HUES6 (cell line): ENCODE results near the gene VSIG8.

Experiments used
- H3K27ac ChIP-seq: 2 replicates; pipeline ENCODE4 v1.7.0; 2013; ENCODE audit warnings: low read depth, mild to moderate bottlenecking, low read length, inconsistent platforms
- H3K27me3 ChIP-seq: 2 replicates; pipeline ENCODE4 v1.6.1; 2013; ENCODE audit warnings: low read length; ENCODE audit not compliant: control insufficient read depth, insufficient read depth
- H3K36me3 ChIP-seq: 2 replicates; pipeline ENCODE4 v1.6.1; 2013; ENCODE audit warnings: low read length; ENCODE audit not compliant: control insufficient read depth, insufficient read depth
- H3K4me1 ChIP-seq: 2 replicates; pipeline ENCODE4 v1.6.1; 2013; ENCODE audit warnings: low read length; ENCODE audit not compliant: control insufficient read depth, insufficient read depth
- H3K4me3 ChIP-seq: 2 replicates; pipeline ENCODE4 v1.5.1; 2013; ENCODE audit warnings: low read depth, low read length
- H3K9ac ChIP-seq: one replicate; pipeline ENCODE4 v1.6.1; 2013; ENCODE audit warnings: mild to moderate bottlenecking, low read length
- H3K9me3 ChIP-seq: 2 replicates; pipeline ENCODE4 v1.6.1; 2013; ENCODE audit warnings: low read depth, low read length; ENCODE audit not compliant: control insufficient read depth, insufficient read depth

The VSIG8 gene

DNA sequence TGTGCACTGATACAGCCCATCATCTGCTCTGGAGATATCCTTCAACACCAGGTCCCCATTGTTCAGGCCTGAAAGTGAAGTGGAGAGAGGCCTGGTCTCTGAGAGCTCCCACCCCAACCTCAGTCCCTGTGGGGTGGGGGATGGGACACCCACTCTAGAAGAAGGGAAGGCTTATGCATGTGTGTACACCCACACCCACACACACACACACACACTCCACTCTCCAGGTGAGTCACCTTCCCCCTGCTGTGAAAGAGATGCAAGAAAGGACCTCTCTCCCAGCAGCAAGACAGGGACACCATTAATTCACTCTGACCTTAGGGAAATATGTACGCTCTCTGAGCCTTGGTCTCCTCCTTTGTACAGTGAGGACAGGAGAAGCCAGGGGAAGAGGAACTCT lies 5.9 kb downstream of the VSIG8 start:
- Histone ChIP-seq H3K9me3 (no peaks in the 10 kb centered on the region), H3K4me3 (no peak overlapping the region), H3K4me1 (peaks cover 11% of the 10 kb centered on the region; the same call in 1 of the 2 replicates), H3K27ac (no peak overlapping the region), H3K27me3 (peaks cover 55% of the 10 kb centered on the region), H3K9ac (no peak overlapping the region), H3K36me3 (no peaks in the 10 kb centered on the region)

DNA sequence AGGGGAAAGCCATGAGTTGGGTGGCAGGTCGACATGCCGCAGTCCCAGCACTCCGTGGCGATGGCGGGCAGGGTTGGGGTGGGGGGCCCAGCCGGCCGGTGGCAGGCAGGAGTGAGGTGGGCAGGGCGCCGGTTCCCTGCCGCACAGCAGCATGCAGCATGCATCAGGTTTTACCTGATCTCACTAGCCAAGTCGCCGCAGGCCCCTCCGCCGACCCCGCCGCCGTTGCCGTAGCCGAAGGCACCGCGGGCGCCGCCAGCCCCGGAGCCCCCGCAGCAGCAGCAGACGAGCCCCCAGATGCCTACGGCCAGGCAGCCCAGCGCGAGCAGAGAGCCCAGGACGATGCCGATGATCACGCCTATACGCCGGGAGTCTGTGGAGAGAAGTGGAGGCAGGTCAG lies 6.7 kb downstream of the VSIG8 start:
- H3K36me3 ChIP-seq: no peaks in the 10 kb centered on the region
- H3K9me3 ChIP-seq: no peaks in the 10 kb centered on the region
- H3K9ac ChIP-seq: no peak overlapping the region
- H3K4me3 ChIP-seq: no peak overlapping the region
- H3K27me3 ChIP-seq: peaks cover 48% of the 10 kb centered on the region
- no peak overlapping the region for H3K27ac ChIP-seq
- H3K4me1 ChIP-seq: peaks cover 5% of the 10 kb centered on the region; the same call in 1 of the 2 replicates

DNA sequence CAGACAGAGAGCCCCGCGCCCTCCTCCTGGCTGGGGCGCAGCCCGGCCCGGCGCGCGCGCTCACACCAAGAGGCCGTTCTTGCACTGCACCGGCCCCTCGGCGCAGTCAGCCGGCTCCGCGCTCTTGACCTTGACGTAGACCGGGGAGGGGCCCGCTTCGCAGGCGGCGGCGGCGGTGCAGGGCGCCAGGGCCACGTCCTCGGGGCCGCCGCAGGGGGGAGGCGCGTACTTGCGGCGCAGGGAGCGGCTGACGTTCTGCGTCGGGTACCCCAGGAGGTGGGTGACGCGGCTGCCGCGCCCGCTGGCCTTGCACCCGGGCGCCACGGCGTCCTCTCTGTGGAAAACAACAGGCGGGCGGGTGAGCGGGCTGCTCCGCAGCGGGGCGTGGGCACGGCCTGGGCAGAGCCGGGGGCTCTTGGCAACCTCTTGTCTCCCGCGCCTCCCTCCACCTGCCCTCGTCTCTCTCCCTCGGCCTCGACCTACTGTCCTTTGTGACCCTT lies 7.7 kb downstream of the VSIG8 start:
- Histone ChIP-seq H3K9ac (peak overlapping the region; percentile 58), H3K36me3 (no peaks in the 10 kb centered on the region), H3K4me3 (peak overlapping the region; percentile 74), H3K9me3 (no peaks in the 10 kb centered on the region), H3K4me1 (peaks cover 5% of the 10 kb centered on the region; the same call in 1 of the 2 replicates), H3K27me3 (peaks cover 48% of the 10 kb centered on the region), H3K27ac (no peak overlapping the region)

DNA sequence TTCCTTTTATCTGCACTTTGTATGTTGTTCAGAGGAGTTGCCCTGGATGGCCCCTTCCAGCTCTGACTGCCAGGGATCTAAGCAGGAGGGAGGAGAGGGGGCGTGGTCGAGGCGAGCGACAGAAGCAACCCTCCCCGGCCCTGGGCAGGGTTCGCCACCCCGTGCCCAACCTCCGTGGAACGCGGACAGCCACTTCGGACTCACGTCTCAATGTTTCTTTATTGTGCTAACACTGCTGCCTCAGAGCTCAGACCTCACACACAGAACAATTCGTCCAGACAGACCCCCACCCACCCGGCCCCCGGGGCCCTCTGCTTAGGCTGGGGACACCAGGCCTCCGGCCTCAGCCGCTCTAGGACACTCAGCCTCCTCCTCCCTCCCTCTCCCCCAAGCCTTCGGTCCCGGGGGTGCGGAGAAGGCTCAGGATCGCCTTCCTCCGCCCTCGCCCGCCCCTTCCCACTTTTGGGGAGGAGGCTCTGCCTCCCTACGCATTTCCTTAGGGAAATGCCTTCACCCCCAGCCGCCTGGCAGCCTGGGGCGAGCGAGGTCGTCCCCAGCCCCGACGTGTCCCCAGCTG lies 8.3 kb downstream of the VSIG8 start:
- Histone ChIP-seq H3K4me1 (peaks cover 5% of the 10 kb centered on the region; the same call in 1 of the 2 replicates), H3K9ac (peak overlapping the region; percentile 58), H3K9me3 (no peaks in the 10 kb centered on the region), H3K27me3 (peaks cover 48% of the 10 kb centered on the region), H3K36me3 (no peaks in the 10 kb centered on the region), H3K4me3 (peak overlapping the region; percentile 74), H3K27ac (no peak overlapping the region)

DNA sequence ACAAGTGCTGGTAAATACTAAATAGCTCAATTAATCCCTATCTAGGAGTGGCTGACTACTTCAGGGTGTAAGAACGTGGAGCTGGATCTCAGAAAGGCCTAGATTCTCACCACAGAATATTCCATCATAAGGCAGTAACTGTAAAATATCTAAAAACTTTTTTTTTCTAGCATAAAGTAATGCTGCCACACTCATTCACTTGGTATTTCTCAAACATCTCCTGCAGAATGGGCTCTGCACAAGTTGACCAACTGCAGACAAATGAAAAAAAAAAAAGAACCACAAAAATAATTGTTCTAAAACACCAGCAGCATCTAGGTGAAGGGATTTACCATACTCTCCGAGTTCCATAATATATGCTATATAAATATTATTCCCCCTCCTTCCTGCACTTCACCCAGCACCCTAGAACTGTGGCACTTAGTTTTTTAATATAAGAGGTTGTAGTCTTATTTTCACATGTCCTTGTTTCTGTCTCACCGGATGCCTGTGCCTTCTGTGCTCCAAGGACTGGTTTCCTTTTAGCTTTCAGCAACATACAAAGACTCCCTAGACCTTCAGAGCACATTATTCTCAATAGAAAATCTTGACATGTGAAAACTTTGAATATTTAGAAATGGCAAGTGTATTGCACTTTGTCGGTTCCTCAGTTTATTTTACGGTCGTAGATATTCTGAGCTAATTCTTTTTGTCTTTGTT lies 8.9 kb downstream of the VSIG8 start:
- no peak overlapping the region for H3K27ac ChIP-seq

DNA sequence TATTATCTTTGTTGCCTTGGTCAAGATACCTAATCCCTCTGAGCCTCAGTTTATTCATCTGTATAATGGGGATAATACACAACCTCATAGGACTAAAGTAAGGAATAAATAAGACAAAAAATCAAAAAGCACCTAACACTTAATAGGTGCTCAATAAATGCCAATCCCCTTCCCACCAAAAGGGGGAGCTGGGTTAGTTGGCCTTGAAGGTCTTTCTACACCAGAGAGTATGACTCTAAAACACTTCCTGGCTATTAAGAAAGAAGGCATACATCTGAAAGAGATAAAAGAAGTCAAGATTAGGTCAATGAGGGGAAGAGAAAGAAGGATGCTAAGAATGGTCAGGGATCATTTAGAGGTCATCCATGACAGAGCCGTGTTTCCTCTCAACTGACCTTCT lies 11.1 kb downstream of the VSIG8 start:
- H3K9ac ChIP-seq: no peak overlapping the region
- H3K9me3 ChIP-seq: no peaks in the 10 kb centered on the region
- H3K36me3 ChIP-seq: no peaks in the 10 kb centered on the region
- no peak overlapping the region for H3K4me3 ChIP-seq
- H3K4me1 ChIP-seq: peaks cover 5% of the 10 kb centered on the region; the same call in 1 of the 2 replicates
- peaks cover 38% of the 10 kb centered on the region for H3K27me3 ChIP-seq
- H3K27ac ChIP-seq: no peak overlapping the region

More for the DNA sequence above, 8.9 kb downstream of the VSIG8 start:
- Histone ChIP-seq H3K36me3 (no peaks in the 10 kb centered on the region), H3K4me1 (peaks cover 5% of the 10 kb centered on the region; the same call in 1 of the 2 replicates), H3K9ac (no peak overlapping the region), H3K4me3 (peak overlapping the region; percentile 74), H3K9me3 (no peaks in the 10 kb centered on the region), H3K27me3 (peaks cover 45% of the 10 kb centered on the region)

DNA sequence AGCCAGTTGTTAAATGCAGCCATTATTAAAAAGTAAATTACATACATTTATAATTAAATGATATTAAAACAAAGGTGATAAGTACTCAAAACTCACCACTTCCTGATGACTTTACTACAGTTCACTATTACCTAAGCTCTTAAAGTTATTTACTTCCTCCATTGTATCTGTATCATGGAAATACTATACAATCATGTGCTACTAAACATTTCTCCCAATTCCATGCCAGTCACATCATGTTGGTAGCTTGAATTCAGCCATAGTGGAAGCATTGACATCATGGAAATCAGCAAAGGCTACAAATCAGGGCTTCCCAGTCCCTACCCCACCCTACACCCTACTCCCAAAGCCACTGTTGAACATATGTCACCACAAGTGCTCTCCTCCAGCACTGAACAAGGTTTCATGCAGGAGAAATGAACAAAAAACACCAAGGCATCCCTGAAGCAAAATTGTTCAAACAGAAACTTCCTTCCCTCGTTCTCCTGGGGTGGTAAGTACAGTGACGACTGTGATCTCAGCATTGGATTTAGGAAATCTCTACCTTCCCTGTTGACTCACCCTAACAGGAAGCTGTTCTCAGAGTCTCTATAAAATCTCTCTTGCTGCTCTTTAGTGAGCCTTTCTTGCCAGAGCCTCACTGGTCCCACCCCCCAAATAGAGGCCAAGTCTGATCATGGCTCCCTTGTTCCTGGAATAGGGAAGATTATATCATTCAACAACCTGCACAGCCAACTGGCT lies 12.7 kb downstream of the VSIG8 start:
- no peaks in the 10 kb centered on the region for H3K9me3 ChIP-seq
- no peak overlapping the region for H3K9ac ChIP-seq
- no peak overlapping the region for H3K27ac ChIP-seq
- H3K4me1 ChIP-seq: peaks cover 5% of the 10 kb centered on the region; the same call in 1 of the 2 replicates
- no peaks in the 10 kb centered on the region for H3K36me3 ChIP-seq
- no peak overlapping the region for H3K4me3 ChIP-seq
- peaks cover 22% of the 10 kb centered on the region for H3K27me3 ChIP-seq

DNA sequence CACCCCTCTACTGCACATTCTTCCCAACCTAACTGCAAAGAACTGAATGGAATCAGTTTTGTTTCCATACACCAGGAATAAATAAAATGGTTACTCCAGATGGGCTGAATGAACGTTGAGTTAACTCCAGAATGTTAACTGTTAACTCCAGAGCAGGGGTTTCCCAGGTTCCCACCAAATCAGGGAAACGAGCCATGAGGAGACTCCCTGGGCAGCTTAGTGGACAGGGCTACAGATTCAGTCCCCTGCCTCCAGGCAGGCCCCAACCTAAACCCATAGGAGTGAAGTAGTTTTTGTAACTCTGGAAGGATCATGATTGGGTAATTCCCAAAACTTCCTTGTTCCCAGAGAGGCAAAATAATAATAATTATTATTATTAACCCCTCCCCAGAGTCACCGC lies 14.1 kb downstream of the VSIG8 start:
- H3K4me3 ChIP-seq: no peak overlapping the region
- no peaks in the 10 kb centered on the region for H3K4me1 ChIP-seq
- H3K27me3 ChIP-seq: peaks cover 18% of the 10 kb centered on the region
- H3K9ac ChIP-seq: no peak overlapping the region
- no peaks in the 10 kb centered on the region for H3K9me3 ChIP-seq
- H3K27ac ChIP-seq: no peak overlapping the region
- H3K36me3 ChIP-seq: no peaks in the 10 kb centered on the region

DNA sequence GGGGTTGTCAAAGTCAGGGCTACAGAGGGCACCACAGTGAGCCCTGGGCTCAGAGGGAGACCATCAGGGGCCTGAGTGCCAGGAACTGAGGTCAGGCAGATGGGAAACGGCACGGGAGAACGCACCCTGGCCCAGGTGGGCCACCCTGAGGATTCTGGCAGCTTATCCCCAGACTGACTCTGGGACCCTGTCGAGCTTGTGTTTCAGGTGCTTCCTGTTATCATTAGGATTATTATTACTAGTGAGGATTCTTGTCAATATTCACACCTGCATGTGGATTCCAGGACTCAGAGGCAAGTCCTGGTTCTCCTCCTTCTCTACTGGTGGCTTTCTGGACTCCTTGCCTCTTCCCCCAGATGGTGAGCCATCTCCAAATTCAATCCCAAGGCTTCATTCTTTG lies 15.2 kb downstream of the VSIG8 start:
- H3K9ac ChIP-seq: no peak overlapping the region
- H3K9me3 ChIP-seq: no peaks in the 10 kb centered on the region
- peaks cover 11% of the 10 kb centered on the region; the same call in 1 of the 2 replicates for H3K27me3 ChIP-seq
- H3K27ac ChIP-seq: no peak overlapping the region
- no peaks in the 10 kb centered on the region for H3K4me1 ChIP-seq
- H3K4me3 ChIP-seq: no peak overlapping the region
- H3K36me3 ChIP-seq: no peaks in the 10 kb centered on the region

DNA sequence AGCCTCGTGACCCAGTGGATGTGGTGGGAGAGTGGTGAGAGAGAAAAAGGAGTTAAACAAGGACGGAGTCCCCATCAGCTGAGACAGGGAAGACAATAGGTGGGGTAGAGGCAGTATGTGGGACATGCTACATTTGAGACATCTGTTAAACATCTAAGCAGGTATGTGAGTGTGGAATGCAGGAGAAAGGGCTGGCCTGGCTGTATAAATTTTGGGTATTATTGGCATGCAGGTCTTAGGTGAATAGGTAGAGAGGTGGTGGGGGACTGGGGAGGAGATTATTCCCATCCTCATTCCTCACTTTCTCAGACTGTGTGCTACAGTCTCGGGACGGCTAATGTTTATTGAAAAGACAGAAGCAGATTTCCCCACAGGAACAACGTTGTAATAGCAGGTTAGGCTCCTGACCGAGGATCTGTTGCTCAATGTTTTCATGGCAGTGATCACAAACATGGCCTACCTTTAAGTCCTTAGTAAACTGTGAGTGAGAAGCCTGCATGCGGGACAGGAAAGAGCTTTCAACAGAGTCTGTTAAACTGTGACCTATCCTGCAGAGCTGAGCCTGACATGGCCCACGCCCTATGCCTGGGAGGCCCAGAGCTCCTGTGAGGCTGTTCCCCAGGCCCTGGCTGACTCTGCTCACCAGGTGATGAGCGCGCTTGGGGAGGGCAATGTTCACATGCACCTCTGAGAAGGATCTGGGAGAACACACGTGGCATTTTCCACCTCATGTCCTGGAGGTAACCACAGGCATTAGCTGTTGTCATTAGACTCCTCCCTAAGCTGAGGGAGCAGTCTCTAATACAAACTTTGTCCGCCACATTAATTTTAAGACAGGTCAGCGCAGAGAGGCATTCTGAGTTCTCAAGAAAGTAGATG lies 16.5 kb downstream of the VSIG8 start:
- no peaks in the 10 kb centered on the region for H3K9me3 ChIP-seq
- peaks cover 3% of the 10 kb centered on the region; the same call in 1 of the 2 replicates for H3K4me1 ChIP-seq
- no peaks in the 10 kb centered on the region for H3K36me3 ChIP-seq
- peaks cover 11% of the 10 kb centered on the region; the same call in 1 of the 2 replicates for H3K27me3 ChIP-seq
- no peak overlapping the region for H3K27ac ChIP-seq
- no peak overlapping the region for H3K4me3 ChIP-seq
- H3K9ac ChIP-seq: no peak overlapping the region
